WTC11 (cell line): ENCODE results near the gene LDB3. TPM values are rescaled to one million over a fixed set of nuclear protein-coding genes. Genes with fewer than 3 reads are reported as not detected.

Experiments used
- ATAC-seq: fragments of 200-7000 bp; cut with Tn5 transposase; 2 replicates; pipeline ENCODE4 v1.10.0; 2021; ENCODE audit warnings: mild to moderate bottlenecking, moderate library complexity
- CTCF ChIA-PET: fragments of 300-600 bp; sonication (Branson Sonifier 250); formaldehyde crosslinking; loops from one replicate; lab custom pipeline; 2021; ENCODE audit warnings: antibody characterized with exemption; lab: Charles Lee
- POLR2A ChIA-PET: fragments of 350-600 bp; sonication (Branson Sonifier 250); formaldehyde crosslinking; loops from one replicate; lab custom pipeline; 2021; ENCODE audit warnings: antibody characterized with exemption; lab: Charles Lee
- DNase-seq: peaks from one replicate; pipeline ENCODE4 v3.0.0; 2021; ENCODE audit warnings: low spot score
- H3K27ac Mint-ChIP-seq: 2 replicates; pipeline ENCODE4 v1.8.0; 2021; ENCODE audit warnings: mixed read lengths
- H3K27me3 Mint-ChIP-seq: 2 replicates; pipeline ENCODE4 v1.8.0; 2021; ENCODE audit warnings: low read depth, mild to moderate bottlenecking, moderate library complexity, mixed read lengths
- H3K36me3 Mint-ChIP-seq: 2 replicates; pipeline ENCODE4 v1.8.0; 2021; ENCODE audit warnings: mixed read lengths
- H3K4me1 Mint-ChIP-seq: 2 replicates; pipeline ENCODE4 v1.8.0; 2022; ENCODE audit warnings: mixed read lengths
- H3K4me3 Mint-ChIP-seq: 2 replicates; pipeline ENCODE4 v1.8.0; 2021; ENCODE audit warnings: mild to moderate bottlenecking, moderate library complexity, mixed read lengths
- H3K9me3 Mint-ChIP-seq: 2 replicates; pipeline ENCODE4 v1.8.0; 2021; ENCODE audit warnings: mixed read lengths
- ATF3 ChIP-seq: sonication (generic); formaldehyde crosslinking; conservative IDR thresholded peaks from 2 replicates; pipeline ENCODE4 v1.8.1; 2022; ENCODE audit warnings: mild to moderate bottlenecking, missing genetic modification reagents
- ATF6 ChIP-seq: sonication (generic); formaldehyde crosslinking; IDR thresholded peaks from 2 replicates; pipeline ENCODE4 v1.8.1; 2023; ENCODE audit warnings: mild to moderate bottlenecking, missing genetic modification reagents
- CREM ChIP-seq: sonication (generic); formaldehyde crosslinking; IDR thresholded peaks from 2 replicates; pipeline ENCODE4 v1.8.1; 2022; ENCODE audit warnings: mild to moderate bottlenecking, missing genetic modification reagents, moderate library complexity
- ESRRA ChIP-seq: sonication (generic); formaldehyde crosslinking; IDR thresholded peaks from 2 replicates; pipeline ENCODE4 v1.8.1; 2022; ENCODE audit warnings: mild to moderate bottlenecking, missing genetic modification reagents, borderline replicate concordance
- ETV6 ChIP-seq: sonication (generic); formaldehyde crosslinking; IDR thresholded peaks from 2 replicates; pipeline ENCODE4 v1.8.1; 2022; ENCODE audit warnings: mild to moderate bottlenecking, missing genetic modification reagents
- GTF2I ChIP-seq: fragments of 250-450 bp; sonication (Bioruptor Pico); conservative IDR thresholded peaks from 2 replicates; pipeline ENCODE4 v1.4.0; 2021; ENCODE audit warnings: mild to moderate bottlenecking
- KAT7 ChIP-seq: sonication (generic); formaldehyde crosslinking; IDR thresholded peaks from 2 replicates; pipeline ENCODE4 v1.8.1; 2023; ENCODE audit warnings: missing genetic modification reagents, mild to moderate bottlenecking, borderline replicate concordance
- NR1H2 ChIP-seq: sonication (generic); formaldehyde crosslinking; IDR thresholded peaks from 2 replicates; pipeline ENCODE4 v1.9.0; 2021; ENCODE audit warnings: mild to moderate bottlenecking, moderate library complexity, missing genetic modification reagents
- OVOL2 ChIP-seq: fragments of 250-450 bp; sonication (Bioruptor Pico); IDR thresholded peaks from 2 replicates; pipeline ENCODE4 v1.9.0; 2021; ENCODE audit warnings: mild to moderate bottlenecking, borderline replicate concordance
- STAT6 ChIP-seq: sonication (generic); formaldehyde crosslinking; conservative IDR thresholded peaks from 2 replicates; pipeline ENCODE4 v1.8.1; 2023; ENCODE audit warnings: mild to moderate bottlenecking, low read depth, missing genetic modification reagents, moderate library complexity
- ZBTB43 ChIP-seq: sonication (generic); formaldehyde crosslinking; IDR thresholded peaks from 2 replicates; pipeline ENCODE4 v1.8.1; 2023; ENCODE audit warnings: mild to moderate bottlenecking, missing genetic modification reagents
- ZNF219 ChIP-seq: sonication (generic); formaldehyde crosslinking; IDR thresholded peaks from 2 replicates; pipeline ENCODE4 v1.8.0; 2023; ENCODE audit warnings: missing genetic modification reagents, mild to moderate bottlenecking, borderline replicate concordance
- ZNF396 ChIP-seq: fragments of 250-450 bp; sonication (Bioruptor Pico); IDR thresholded peaks from 2 replicates; pipeline ENCODE4 v1.8.0; 2021; ENCODE audit warnings: mild to moderate bottlenecking, moderate library complexity, borderline replicate concordance
- ZNF532 ChIP-seq: fragments of 250-450 bp; sonication (Bioruptor Pico); IDR thresholded peaks from 2 replicates; pipeline ENCODE4 v1.9.0; 2021; ENCODE audit warnings: mild to moderate bottlenecking, borderline replicate concordance
- ZNF671 ChIP-seq: fragments of 250-450 bp; sonication (Bioruptor Pico); IDR thresholded peaks from 2 replicates; pipeline ENCODE4 v1.8.0; 2021; ENCODE audit warnings: mild to moderate bottlenecking
- total RNA-seq: library from RNA; stranded (reverse); gene quantifications from 3 replicates; pipeline ENCODE4 v1.2.3, GENCODE V29; 2021

The LDB3 gene
- total RNA-seq, 1 experiment from 2014 or later, result 0.42 TPM

GRCh38 chr10:86682675-86683074 lies 14.4 kb downstream of the LDB3 start:
- POLR2A ChIA-PET, result no interaction called here
- no peak for ATAC-seq
- Mint-ChIP-seq H3K4me3 (no peak overlapping the region), H3K9me3 (no peaks in the 10 kb centered on the region), H3K27me3 (no peaks in the 10 kb centered on the region), H3K27ac (no peak overlapping the region), H3K36me3 (no peaks in the 10 kb centered on the region), H3K4me1 (peaks cover 15% of the 10 kb centered on the region)
- no peak for DNase-seq
- CTCF ChIA-PET, result interaction anchor here (0.8 to 4.3 kb wide), 5 partner anchors 11 to 293 kb away, joined by 3 to 26 read pairs (median 3); no protein-coding TSS in a partner anchor
- TF ChIP-seq ATF3 (CRISPR knock-in tag) (no peak), ETV6 (CRISPR knock-in tag) (no peak), CREM (no peak), ESRRA (CRISPR knock-in tag) (no peak), ZNF532 (CRISPR knock-in tag) (no peak), GTF2I (CRISPR knock-in tag) (no peak), ZNF396 (CRISPR knock-in tag) (no peak), ATF6 (CRISPR knock-in tag) (no peak), ZNF219 (CRISPR knock-in tag) (no peak), OVOL2 (CRISPR knock-in tag) (no peak), KAT7 (CRISPR knock-in tag) (no peak), NR1H2 (CRISPR knock-in tag) (no peak)

- H3K4me1 Mint-ChIP-seq, result peaks cover 33% of the 10 kb centered on the region
- peak; percentile 59 for DNase-seq
- TF ChIP-seq STAT6 (CRISPR knock-in tag) (no peak), ZBTB43 (no peak), ZNF671 (CRISPR knock-in tag) (no peak)
- TF ChIP-seq, all 79 proteins: peak for 0
- Mint-ChIP-seq H3K4me3 (no peak overlapping the region), H3K27ac (no peak overlapping the region), H3K27me3 (no peaks in the 10 kb centered on the region), H3K36me3 (no peaks in the 10 kb centered on the region), H3K9me3 (no peaks in the 10 kb centered on the region)
- ChIA-PET POLR2A (interaction anchor here (1.3 kb wide), 1 partner anchor 253 kb away, joined by 3 read pairs; no protein-coding TSS in a partner anchor), CTCF (interaction anchor here (0.6 to 4.3 kb wide), 33 partner anchors 9 to 285 kb away, joined by 3 to 26 read pairs (median 5); partner anchors contain the start of genes ADIRF and LDB3)
- peak; percentile 32 for ATAC-seq
These were observed 16.2 kb downstream of the LDB3 start for GRCh38 chr10:86684331-86685097.
